ENCODE data around the gene C2CD3. TPM values are rescaled to one million over a fixed set of nuclear protein-coding genes. Genes with fewer than 3 reads are reported as not detected.

C2CD3 gene
- total RNA-seq, 1 experiment from 2014 or later, result 22.0 TPM

- no peak overlapping the region for H3T11ph ChIP-seq (ENCODE audit: low read length)
- H3K36me3 Mint-ChIP-seq (ENCODE audit: insufficient read depth in 1 of 3, low read depth in 3 of 3), result peaks cover 3 to 28% (median 27%) of the 10 kb centered on the region in 3 experiments; a peak in 5 of 7 replicates
- H2AFZ ChIP-seq (ENCODE audit: low read length), result no peak overlapping the region
- no peak overlapping the region for H3K27ac ChIP-seq (ENCODE audit: insufficient read length, low read depth, low read length)
- H3K56ac ChIP-seq (ENCODE audit: insufficient read length, low read depth, low read length), result no peak overlapping the region
- H3K23me2 ChIP-seq (ENCODE audit: insufficient read length, low read depth, low read length, poor library complexity, severe bottlenecking), result no peaks in the 10 kb centered on the region
- H4K8ac ChIP-seq (replicated peaks; ENCODE audit: insufficient read length, low read depth, low read length), result no peak overlapping the region
- no peak overlapping the region for H2BK5ac ChIP-seq (ENCODE audit: insufficient read length, low read length)
- no peak overlapping the region for H3K4me3 Mint-ChIP-seq
- peaks cover 8% of the 10 kb centered on the region in 2 experiments for H3K4me1 Mint-ChIP-seq
- no peak overlapping the region for H2AK5ac ChIP-seq (ENCODE audit: insufficient read length, low read length)
- H3K9me3 Mint-ChIP-seq, result no peaks in the 10 kb centered on the region
- no peaks in the 10 kb centered on the region for H3K4me1 ChIP-seq (ENCODE audit: insufficient read depth, low read length)
- no peak overlapping the region for H4K5ac ChIP-seq (ENCODE audit: insufficient read length, low read depth, low read length)
- no peak overlapping the region for H3K14ac ChIP-seq (ENCODE audit: insufficient read depth, low read length)
- H3K9ac ChIP-seq (ENCODE audit: extremely low read depth, insufficient read length, low read length), result no peak overlapping the region
- H3K4me2 ChIP-seq (ENCODE audit: insufficient read depth, insufficient read length, low read length), result no peak overlapping the region
- no peak overlapping the region for H2BK120ac ChIP-seq (ENCODE audit: low read depth, low read length, poor library complexity, severe bottlenecking)
- DNase-seq, result no peak
- no peak overlapping the region for H3K27ac Mint-ChIP-seq
- no peak overlapping the region for H3K23ac ChIP-seq (ENCODE audit: insufficient read length, low read depth, low read length)
- no peak overlapping the region for H2BK12ac ChIP-seq (ENCODE audit: insufficient read length, low read depth, low read length)
- H3K18ac ChIP-seq (ENCODE audit: insufficient read length, low read depth, low read length), result no peak overlapping the region
- H3K79me2 ChIP-seq (ENCODE audit: insufficient read depth, low read length), result no peaks in the 10 kb centered on the region
- no CpG with 5 or more reads among the region's 1 CpG for WGBS (ENCODE audit: extremely low coverage, insufficient read length, low lambda C conversion rate)
- no peaks in the 10 kb centered on the region for H3K27me3 ChIP-seq (ENCODE audit: insufficient read depth, low read length)
- H3K9me3 ChIP-seq (ENCODE audit: control insufficient read depth, low read depth, low read length), result no peaks in the 10 kb centered on the region
- no peak overlapping the region for H4K91ac ChIP-seq (ENCODE audit: insufficient read length, low read depth, low read length)
- H4K20me1 ChIP-seq (ENCODE audit: control insufficient read depth, insufficient read depth, insufficient read length), result no peaks in the 10 kb centered on the region
- no peak overlapping the region for H2BK15ac ChIP-seq (ENCODE audit: low read depth, low read length)
- no peak for TF ChIP-seq CTCF (conservative IDR thresholded peaks at IDR 0.05)
- H2BK20ac ChIP-seq (ENCODE audit: low read depth, low read length, poor library complexity, severe bottlenecking), result no peak overlapping the region
- H3K4ac ChIP-seq (ENCODE audit: low read depth, low read length), result no peak overlapping the region
- H3K27me3 Mint-ChIP-seq (ENCODE audit: low read depth), result no peaks in the 10 kb centered on the region
- no peaks in the 10 kb centered on the region for H3K79me1 ChIP-seq (ENCODE audit: insufficient read depth, low read depth, low read length, poor library complexity, severe bottlenecking)
These were observed 64.7 kb downstream of the C2CD3 start for GRCh38 chr11:74106124-74106523.

Measured in H9 (cell line).